CD14-positive monocyte (primary cell): ENCODE data around the gene DIS3L2. TPM values are rescaled to one million over a fixed set of nuclear protein-coding genes. Genes with fewer than 3 reads are reported as not detected.

Experiments
- DNase-seq, 3 donors: peaks; one replicate each; pipeline ENCODE4 v3.0.0-alpha.2; 2011 to 2022
- H2AFZ ChIP-seq: 2 replicates; pipeline ENCODE4 v1.6.0; 2012; ENCODE audit warnings: mild to moderate bottlenecking, low read depth, low read length, inconsistent platforms; ENCODE audit not compliant: insufficient read depth, poor library complexity, severe bottlenecking
- H3K27ac ChIP-seq, 2 donors: 1 replicate in 1 of 2; 2 replicates in 1 of 2; pipeline ENCODE4 v1.5.1; 2012 to 2013; ENCODE audit warnings: low read length in 2 of 2, control low read depth in 1 of 2, inconsistent platforms in 1 of 2, low read depth in 1 of 2, mild to moderate bottlenecking in 1 of 2
- H3K27me3 ChIP-seq, 2 donors: one replicate each; pipeline versions ENCODE4 v1.6.0 to v1.6.1; 2011 to 2013; ENCODE audit warnings: low read length in 2 of 2; ENCODE audit not compliant: control insufficient read depth in 2 of 2, insufficient read depth in 2 of 2
- H3K36me3 ChIP-seq, 2 donors: replicated peaks in 1 of 2; 1 replicate in 1 of 2; 2 replicates in 1 of 2; pipeline versions ENCODE4 v1.5.1 to v1.6.1; 2012 to 2013; ENCODE audit warnings: low read length in 2 of 2, control low read depth in 1 of 2, inconsistent platforms in 1 of 2, mild to moderate bottlenecking in 1 of 2; ENCODE audit not compliant: insufficient read depth in 2 of 2, control insufficient read depth in 1 of 2
- H3K4me1 ChIP-seq, 2 donors: 1 replicate in 1 of 2; 2 replicates in 1 of 2; pipeline versions ENCODE4 v1.5.1 to v1.6.1; 2012 to 2013; ENCODE audit warnings: low read length in 2 of 2, control low read depth in 1 of 2, inconsistent platforms in 1 of 2, mild to moderate bottlenecking in 1 of 2, moderate library complexity in 1 of 2; ENCODE audit not compliant: insufficient read depth in 2 of 2, control insufficient read depth in 1 of 2
- H3K4me2 ChIP-seq: replicated peaks from 2 replicates; pipeline ENCODE3; 2012; ENCODE audit warnings: low read length, moderate library complexity, mild to moderate bottlenecking; ENCODE audit not compliant: poor library complexity, severe bottlenecking; ENCODE audit errors: extremely low read depth
- H3K4me3 ChIP-seq, 3 experiments: fragments of 200-600 bp in 1 of 3; sonication (generic) in 1 of 3; replicated peaks in 1 of 3; 1 replicate in 2 of 3; 2 replicates in 1 of 3; pipeline ENCODE4 v1.5.1; 2011 to 2013; ENCODE audit warnings: low read length in 3 of 3, mild to moderate bottlenecking in 3 of 3, control low read depth in 2 of 3, low read depth in 2 of 3, inconsistent platforms in 1 of 3, moderate library complexity in 1 of 3
- H3K79me2 ChIP-seq: 2 replicates; pipeline ENCODE4 v1.6.0; 2012; ENCODE audit warnings: mild to moderate bottlenecking, control low read depth, inconsistent platforms, low read length, moderate library complexity; ENCODE audit not compliant: insufficient read depth
- H3K9ac ChIP-seq: 2 replicates; pipeline ENCODE4 v1.6.0; 2017; ENCODE audit warnings: low read length, mild to moderate bottlenecking; ENCODE audit not compliant: insufficient read depth, poor library complexity, severe bottlenecking
- H3K9me3 ChIP-seq, 2 donors: replicated peaks in 1 of 2; 1 replicate in 1 of 2; 2 replicates in 1 of 2; pipeline versions ENCODE4 v1.5.1 to v1.6.1; 2012 to 2013; ENCODE audit warnings: low read length in 2 of 2, control low read depth in 1 of 2; ENCODE audit not compliant: control insufficient read depth in 1 of 2, insufficient read depth in 1 of 2
- H4K20me1 ChIP-seq: 2 replicates; pipeline ENCODE4 v1.6.0; 2012; ENCODE audit warnings: mild to moderate bottlenecking, low read length, control low read depth, moderate library complexity; ENCODE audit not compliant: insufficient read depth
- H3K27ac Mint-ChIP-seq, 7 donors: one replicate each; pipeline ENCODE4 v1.8.0; 2020; ENCODE audit warnings: mild to moderate bottlenecking in 7 of 7, mixed read lengths in 7 of 7, moderate library complexity in 6 of 7, inconsistent platforms in 2 of 7
- H3K27me3 Mint-ChIP-seq, 3 donors: one replicate each; pipeline ENCODE4 v1.8.0; 2021 to 2022; ENCODE audit warnings: low read depth in 3 of 3, mild to moderate bottlenecking in 3 of 3, mixed read lengths in 3 of 3, moderate library complexity in 3 of 3, inconsistent platforms in 1 of 3
- H3K36me3 Mint-ChIP-seq, 2 donors: one replicate each; pipeline ENCODE4 v1.8.0; 2020; ENCODE audit warnings: mixed read lengths in 2 of 2, inconsistent platforms in 1 of 2, mild to moderate bottlenecking in 1 of 2
- H3K4me1 Mint-ChIP-seq: one replicate; pipeline ENCODE4 v1.8.0; 2020; ENCODE audit warnings: mild to moderate bottlenecking, mixed read lengths
- H3K4me3 Mint-ChIP-seq, 2 donors: one replicate each; pipeline ENCODE4 v1.8.0; 2020; ENCODE audit warnings: mild to moderate bottlenecking in 2 of 2, mixed read lengths in 2 of 2, moderate library complexity in 1 of 2
- H3K9me3 Mint-ChIP-seq, 7 donors: one replicate each; pipeline ENCODE4 v1.8.0; 2020 to 2022; ENCODE audit warnings: mixed read lengths in 7 of 7, mild to moderate bottlenecking in 6 of 7, moderate library complexity in 6 of 7, inconsistent platforms in 2 of 7
- WGBS: methylation state at CpG from one replicate; pipeline ENCODE4 v1.1.5; 2013; ENCODE audit warnings: missing lambda C conversion rate; ENCODE audit not compliant: insufficient coverage; 5-methylcytosine and 5-hydroxymethylcytosine counted together
- intact Hi-C, 2 donors: fragments of 100-400 bp; cut with micrococcal nuclease; formaldehyde crosslinking; loops; one replicate each; pipeline versions ENCODE4 v1.15.0 to v1.15.1; 2023
- polyA plus RNA-seq, 3 donors: library from polyadenylated mRNA; depleted of rRNA in 1 of 3; unstranded in 2 of 3; stranded (reverse) in 1 of 3; fragments of 300-500 nt in 2 of 3; fragments of >200 nt in 1 of 3; fragmentation: Illumina TruSeq in 2 of 3; gene quantifications; 1 replicate in 2 of 3; 2 replicates in 1 of 3; pipeline ENCODE4 v1.2.3, GENCODE V29; 2012 to 2021
- TF ChIP-seq, protein P1 (sequence below): fragments of 200-600 bp; IDR thresholded peaks from one replicate; pipeline ENCODE4 v1.8.0; 2022; ENCODE audit warnings: antibody characterized with exemption, mild to moderate bottlenecking

The DIS3L2 gene
- polyA plus RNA-seq, 3 donors: 6.0 to 21.7 (median 6.4) TPM

DNA sequence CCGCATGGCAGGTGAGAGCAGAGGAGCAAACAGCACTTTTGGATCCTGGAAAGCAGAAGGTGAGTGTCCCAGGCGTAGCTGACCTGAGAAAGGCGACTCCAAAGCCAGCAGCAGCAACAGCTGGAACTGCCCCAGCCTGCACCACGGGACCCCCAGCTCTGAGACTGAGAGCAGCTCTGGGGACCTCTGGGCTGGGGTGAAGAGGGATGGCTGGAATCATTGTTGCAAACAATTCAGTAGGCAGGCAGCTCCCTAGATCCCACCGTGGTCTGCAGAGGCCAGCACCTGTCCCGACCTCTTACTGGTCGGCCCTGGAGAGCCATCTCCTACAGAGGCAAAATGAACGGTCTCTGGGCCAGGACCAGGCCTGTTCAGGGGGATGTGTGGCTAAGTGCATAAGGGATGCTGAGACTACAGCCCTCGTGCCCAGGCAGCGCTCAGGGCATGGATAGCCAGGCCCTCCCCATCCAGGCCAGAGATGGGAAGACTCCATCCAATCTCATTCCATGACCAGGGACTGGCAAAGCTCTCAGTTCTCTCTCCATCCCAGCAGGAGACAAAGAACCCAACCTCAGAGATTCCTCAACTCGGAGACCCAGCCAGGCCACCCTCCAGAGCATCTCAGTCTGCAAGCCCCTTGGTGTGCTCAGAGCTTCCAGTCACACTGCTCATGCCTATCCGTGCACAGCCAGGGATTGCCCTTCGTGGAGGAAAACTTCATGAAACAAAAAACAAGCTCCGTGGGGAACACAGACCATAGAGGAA lies 378.8 kb downstream of the DIS3L2 start:
- Histone ChIP-seq H3K9ac (no peak overlapping the region), H3K4me2 (no peak overlapping the region), H3K9me3 (no peaks in the 10 kb centered on the region), H3K27me3 (peaks cover 0 to 3% of the 10 kb centered on the region in 2 donors), H3K27ac (no peak overlapping the region), H3K4me3 (no peak overlapping the region), H2AFZ (no peak overlapping the region), H3K4me1 (no peaks in the 10 kb centered on the region), H3K79me2 (no peaks in the 10 kb centered on the region), H3K36me3 (peaks cover 0 to 4% of the 10 kb centered on the region in 2 donors), H4K20me1 (no peaks in the 10 kb centered on the region)
- H3K27ac Mint-ChIP-seq: peak overlapping the region in 1 of 7 donors; percentile 14
- peaks cover 8 to 14% of the 10 kb centered on the region in 2 donors for H3K36me3 Mint-ChIP-seq
- TF ChIP-seq, protein P1, sequence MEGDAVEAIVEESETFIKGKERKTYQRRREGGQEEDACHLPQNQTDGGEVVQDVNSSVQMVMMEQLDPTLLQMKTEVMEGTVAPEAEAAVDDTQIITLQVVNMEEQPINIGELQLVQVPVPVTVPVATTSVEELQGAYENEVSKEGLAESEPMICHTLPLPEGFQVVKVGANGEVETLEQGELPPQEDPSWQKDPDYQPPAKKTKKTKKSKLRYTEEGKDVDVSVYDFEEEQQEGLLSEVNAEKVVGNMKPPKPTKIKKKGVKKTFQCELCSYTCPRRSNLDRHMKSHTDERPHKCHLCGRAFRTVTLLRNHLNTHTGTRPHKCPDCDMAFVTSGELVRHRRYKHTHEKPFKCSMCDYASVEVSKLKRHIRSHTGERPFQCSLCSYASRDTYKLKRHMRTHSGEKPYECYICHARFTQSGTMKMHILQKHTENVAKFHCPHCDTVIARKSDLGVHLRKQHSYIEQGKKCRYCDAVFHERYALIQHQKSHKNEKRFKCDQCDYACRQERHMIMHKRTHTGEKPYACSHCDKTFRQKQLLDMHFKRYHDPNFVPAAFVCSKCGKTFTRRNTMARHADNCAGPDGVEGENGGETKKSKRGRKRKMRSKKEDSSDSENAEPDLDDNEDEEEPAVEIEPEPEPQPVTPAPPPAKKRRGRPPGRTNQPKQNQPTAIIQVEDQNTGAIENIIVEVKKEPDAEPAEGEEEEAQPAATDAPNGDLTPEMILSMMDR: no peak
- H3K4me1 Mint-ChIP-seq: no peaks in the 10 kb centered on the region
- H3K27me3 Mint-ChIP-seq: peaks cover 4 to 10% (median 8%) of the 10 kb centered on the region in 3 donors
- no peak for DNase-seq
- 95% methylated on average over 10 of the region's 14 CpGs for WGBS
- H3K9me3 Mint-ChIP-seq: no peaks in the 10 kb centered on the region
- no peak overlapping the region for H3K4me3 Mint-ChIP-seq
- intact Hi-C loops: no loop called here

DNA sequence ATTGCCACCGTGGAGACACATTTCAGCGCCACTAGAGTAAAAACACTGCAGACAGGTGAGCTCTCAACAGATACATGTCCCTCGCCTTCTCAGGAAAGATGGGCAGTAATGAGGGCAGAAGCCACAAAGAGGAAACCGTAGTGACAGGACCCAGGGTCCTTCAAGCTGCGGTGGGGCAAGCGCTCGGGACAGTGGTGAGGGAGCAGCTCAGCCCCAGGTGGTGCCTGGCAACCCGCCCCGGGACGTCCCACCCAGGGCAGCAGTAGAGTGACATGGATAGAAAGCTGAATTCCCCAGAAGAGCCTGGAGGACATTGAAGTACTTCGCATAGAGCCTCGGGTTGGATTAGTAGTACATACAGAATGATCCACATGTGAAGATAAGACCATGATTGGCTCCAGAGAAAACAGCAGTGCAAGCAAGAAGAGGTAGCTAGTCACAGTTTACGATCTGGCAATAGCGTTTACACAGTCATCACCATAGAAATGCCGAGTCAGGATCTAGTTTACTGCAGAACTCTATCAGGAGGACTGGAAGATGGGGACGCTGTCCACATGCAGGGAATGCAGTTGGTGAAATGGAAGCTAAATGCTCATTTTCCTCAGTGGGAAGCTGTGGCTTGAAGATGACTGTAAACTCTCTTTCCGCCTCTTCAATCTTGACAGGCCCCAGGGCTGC lies 379.7 kb downstream of the DIS3L2 start:
- no peak for DNase-seq
- Histone ChIP-seq H3K9me3 (no peaks in the 10 kb centered on the region), H3K4me2 (no peak overlapping the region), H3K27ac (no peak overlapping the region), H4K20me1 (no peaks in the 10 kb centered on the region), H3K79me2 (no peaks in the 10 kb centered on the region), H3K9ac (no peak overlapping the region), H3K27me3 (peaks cover 0 to 3% of the 10 kb centered on the region in 2 donors), H3K4me1 (no peaks in the 10 kb centered on the region), H3K36me3 (peaks cover 0 to 4% of the 10 kb centered on the region in 2 donors), H2AFZ (no peak overlapping the region), H3K4me3 (no peak overlapping the region)
- no peaks in the 10 kb centered on the region for H3K9me3 Mint-ChIP-seq
- intact Hi-C loops: no loop called here
- H3K27ac Mint-ChIP-seq: no peak overlapping the region
- TF ChIP-seq, protein P1: no peak
- peaks cover 4 to 11% (median 8%) of the 10 kb centered on the region in 3 donors for H3K27me3 Mint-ChIP-seq
- H3K4me3 Mint-ChIP-seq: no peak overlapping the region
- H3K4me1 Mint-ChIP-seq: no peaks in the 10 kb centered on the region
- H3K36me3 Mint-ChIP-seq: peaks cover 7 to 10% of the 10 kb centered on the region in 2 donors
- WGBS: 87% methylated on average over 16 of the region's 17 CpGs
